Adipose tissue (tissue), 3 donors: ENCODE data around the gene STAP2. TPM values are rescaled to one million over a fixed set of nuclear protein-coding genes. Genes with fewer than 3 reads are reported as not detected.
A peak's percentile ranks its signal among the peaks of the same experiment; 100 is the strongest.
"Not testable (repeated sequence)": the region's sequence is repeated elsewhere in the genome, so short reads cannot be mapped to it uniquely, and the experiment has no call there.

ENCODE experiments used
- H3K27ac ChIP-seq: one replicate; pipeline ENCODE4 v1.5.1; 2013; ENCODE audit warnings: low read depth, low read length
- WGBS, 3 donors: extraction: QIAGEN DNeasy Blood & Tissue Kit; methylation state at CpG; one replicate each; pipeline ENCODE4 v1.1.7; 2013; 5-methylcytosine and 5-hydroxymethylcytosine counted together
- polyA plus RNA-seq, 3 donors: library from polyadenylated mRNA; stranded (reverse); fragments of 200-250 nt; gene quantifications; one replicate each; pipeline ENCODE4 v1.2.3, GENCODE V29; 2013
- donor health status: healthy with polysubstance abuse.
- donor health status: Bipolar disorder and iron deficiency.
- donor health status: healthy.

The STAP2 gene
- polyA plus RNA-seq, 3 donors: 6.4 to 15.5 (median 10.1) TPM

DNA sequence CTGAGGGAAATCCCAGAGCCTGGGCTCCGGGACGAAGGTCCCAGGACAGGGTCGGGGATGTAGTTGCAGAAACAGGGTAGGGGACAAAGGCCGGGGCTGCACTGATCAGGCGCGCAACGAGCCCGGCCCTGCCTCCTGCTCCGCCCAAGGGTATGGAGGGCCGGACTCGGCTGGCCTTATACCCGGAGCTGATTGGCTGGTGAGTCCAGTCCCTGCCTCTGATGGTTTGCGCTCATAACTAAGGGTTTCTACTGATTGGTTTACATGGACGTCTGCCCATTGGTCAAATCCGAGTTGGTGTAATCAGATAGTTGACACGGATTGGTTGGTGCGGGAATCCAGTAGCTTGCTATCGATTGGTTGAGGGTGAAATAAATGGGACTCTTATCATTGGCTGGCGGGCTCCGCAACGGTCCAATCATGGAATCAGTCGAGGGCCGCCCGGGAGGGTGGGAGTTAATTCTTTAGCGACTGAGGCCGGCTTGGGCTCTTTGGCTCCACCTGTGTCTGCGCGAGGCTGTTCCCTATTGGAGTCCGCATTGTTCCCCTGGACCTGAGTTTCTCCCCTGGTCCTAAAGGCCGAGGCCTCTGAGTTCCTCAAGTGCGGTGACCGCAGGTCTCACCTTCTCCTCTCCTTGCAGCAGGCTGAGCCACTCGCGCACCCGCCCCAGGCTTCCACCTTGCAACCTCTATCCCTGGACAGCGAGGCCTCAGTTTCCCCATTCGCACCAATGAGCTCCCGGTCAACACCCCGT is 4.2 kb upstream of the STAP2 start:
- WGBS, 3 donors: 0 to 1% (median 0%) methylated on average over 39 of the region's 39 CpGs
- H3K27ac ChIP-seq: peak overlapping the region; percentile 30

DNA sequence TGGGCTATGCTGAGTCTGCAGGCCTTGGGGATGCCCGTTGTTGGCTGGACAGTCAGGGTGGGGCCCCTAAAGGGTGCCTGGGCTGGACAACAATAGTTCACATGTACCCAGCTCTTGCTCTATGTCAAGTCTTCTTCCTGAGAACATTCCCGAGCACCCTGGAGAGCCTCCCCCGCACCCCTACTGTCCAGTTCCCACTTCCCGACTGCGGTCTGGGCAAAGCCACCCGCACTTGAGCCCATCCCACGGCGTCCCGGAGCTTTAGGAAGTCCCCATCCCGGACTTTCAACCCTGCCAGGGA is 3.6 kb upstream of the STAP2 start:
- 1 to 3% (median 1%) methylated on average over 10 of the region's 10 CpGs for WGBS, 3 donors
- H3K27ac ChIP-seq: peak overlapping the region; percentile 30

DNA sequence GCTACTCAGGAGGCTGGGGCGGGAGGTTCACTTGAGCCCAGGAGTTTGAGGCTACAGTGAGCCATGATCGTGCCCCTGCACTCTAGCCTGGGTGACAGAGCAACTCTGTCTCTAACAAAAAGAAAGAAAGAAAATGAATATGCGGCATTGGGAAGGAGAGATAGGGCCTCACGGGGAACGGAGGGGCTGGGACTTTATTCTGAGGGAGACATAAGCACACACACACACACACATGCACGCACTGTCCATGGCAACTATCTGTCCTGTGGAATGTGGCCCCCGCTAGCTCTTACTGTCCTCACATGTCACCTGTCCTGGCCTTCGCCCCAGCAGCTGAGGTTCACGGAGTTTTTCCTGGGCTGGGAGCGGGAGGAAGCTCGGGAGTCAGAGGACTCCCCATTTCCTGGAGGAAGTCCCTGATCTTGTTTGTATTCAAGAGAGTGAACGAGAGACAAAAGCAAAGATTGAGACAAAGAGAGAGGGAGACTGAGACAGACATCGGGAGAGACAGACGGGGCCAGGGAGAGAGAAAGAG is 654 bp downstream of the STAP2 start:
- H3K27ac ChIP-seq: no peak overlapping the region
- 7 to 11% (median 9%) methylated on average over 14 of the region's 14 CpGs for WGBS, 3 donors

DNA sequence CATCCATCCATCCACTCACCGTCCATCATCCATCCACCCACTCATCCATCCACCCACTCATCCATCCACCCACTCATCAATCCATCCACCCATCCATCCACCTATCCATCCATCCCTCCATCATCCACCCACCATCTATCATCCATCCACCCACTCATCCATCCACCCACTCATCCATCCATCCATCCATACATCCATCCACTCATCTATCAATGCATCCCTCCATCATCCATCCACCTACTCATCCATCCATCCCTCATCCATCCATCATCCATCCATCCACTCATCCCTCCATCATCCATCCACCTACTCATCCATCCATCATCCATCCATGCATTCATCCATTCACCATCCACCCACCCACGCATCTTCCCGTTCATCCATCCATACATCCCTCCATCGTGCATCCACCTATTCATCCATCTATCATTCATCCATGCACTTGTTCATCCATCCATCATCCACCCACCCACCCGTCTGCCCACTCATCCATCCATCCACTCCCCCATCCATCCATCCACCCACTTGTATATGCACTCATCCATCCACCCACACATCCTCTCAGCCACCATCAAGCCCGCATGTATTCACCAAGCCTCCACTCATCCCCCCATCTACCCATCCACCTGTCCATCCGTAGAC is 3.6 kb downstream of the STAP2 start:
- H3K27ac ChIP-seq: no peak overlapping the region
- 96 to 97% (median 97%) methylated on average over 7 of the region's 7 CpGs for WGBS, 3 donors

DNA sequence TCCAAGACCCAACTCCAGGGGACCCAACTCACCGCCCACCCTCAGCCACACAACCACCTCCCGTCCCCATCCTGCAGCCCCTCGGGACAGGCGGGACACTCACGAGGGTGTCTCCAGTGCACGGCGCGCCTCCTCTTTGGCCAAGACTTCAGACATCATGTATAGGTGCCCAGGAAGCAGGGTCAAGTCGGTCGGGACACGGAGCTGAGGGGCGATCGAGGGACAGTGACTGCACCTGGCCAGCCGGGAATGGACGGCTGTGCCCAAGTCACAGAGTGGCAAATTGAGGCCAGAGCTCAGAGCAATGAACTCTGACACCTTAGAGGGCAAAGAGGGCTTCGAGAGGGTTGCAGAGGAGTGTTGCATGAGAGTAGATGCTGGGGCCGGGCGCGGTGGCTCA is 8.8 kb downstream of the STAP2 start:
- H3K27ac ChIP-seq: no peak overlapping the region
- WGBS, 3 donors: 94 to 97% (median 97%) methylated on average over 19 of the region's 19 CpGs

DNA sequence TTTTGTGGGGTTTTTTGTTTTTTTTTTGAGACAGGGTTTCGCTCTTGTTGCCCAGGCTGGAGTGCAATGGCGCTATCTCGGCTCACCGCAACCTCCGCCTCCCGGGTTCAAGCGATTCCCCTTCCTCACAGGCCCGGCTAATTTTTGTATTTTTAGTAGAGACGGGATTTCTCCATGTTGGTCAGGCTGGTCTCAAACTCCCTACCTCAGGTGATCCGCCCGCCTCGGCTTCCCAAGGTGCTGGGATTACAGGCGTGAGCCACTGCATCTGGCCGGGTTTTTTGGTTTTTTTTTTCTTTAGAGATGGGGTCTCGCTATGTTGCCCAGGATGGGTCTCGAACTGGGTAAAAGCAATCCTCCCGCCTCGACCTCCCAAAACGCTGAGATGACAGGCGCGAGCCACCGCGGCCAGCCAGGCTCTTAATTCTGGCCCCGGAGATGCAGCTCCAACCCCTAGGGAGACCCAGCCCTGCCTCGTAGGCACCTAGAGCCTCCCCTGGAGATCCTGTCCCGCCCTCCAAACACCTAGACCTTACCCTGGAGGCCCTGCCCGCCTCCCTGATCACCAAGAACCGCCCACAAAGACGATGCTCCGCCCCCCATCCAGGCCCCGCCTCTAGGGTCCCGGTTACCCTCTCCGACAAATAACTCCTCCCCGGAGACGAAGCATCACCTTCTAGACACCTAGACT is 9.5 kb downstream of the STAP2 start:
- WGBS, 3 donors: 36 to 47% (median 44%) methylated on average over 35 of the region's 35 CpGs
- not testable (repeated sequence) for H3K27ac ChIP-seq

DNA sequence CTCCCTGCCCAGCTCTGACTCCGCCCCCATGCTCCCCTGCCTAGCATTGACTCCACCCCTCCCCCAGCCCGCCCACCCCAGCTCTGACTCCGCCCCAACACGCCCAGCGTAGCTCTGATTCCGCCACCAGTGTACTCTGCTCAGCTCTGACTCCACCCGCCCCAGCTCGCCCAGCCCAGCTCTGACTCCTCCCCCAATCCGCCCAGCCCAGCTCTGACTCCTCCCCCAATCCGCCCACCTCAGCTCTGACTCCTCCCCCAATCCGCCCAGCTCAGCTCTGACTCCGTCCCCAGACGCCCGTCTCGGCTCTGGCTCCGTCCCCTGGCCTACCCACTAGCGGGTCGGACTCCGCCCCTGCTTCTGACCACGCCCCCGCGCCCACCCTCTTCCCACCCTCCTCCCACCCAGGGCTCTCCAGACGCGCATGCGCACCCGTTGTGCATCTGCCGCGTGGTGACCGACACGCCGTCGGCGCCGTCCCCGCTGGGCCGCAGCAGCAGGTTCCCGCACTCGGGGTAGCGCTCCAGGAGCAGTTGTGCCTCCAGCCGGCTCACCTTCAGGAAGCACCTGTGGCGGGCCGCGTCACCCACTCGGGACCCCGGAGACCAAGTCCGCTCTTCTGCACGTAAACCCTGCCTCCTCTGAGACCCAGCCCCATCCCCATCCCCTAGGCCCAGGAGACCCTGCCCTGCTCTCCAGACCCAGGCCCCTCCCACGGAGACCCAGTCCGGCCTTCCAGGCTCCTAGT is 10.2 kb downstream of the STAP2 start:
- WGBS, 3 donors: 2 to 4% (median 3%) methylated on average over 43 to 49 of the region's 49 CpGs
- no peak overlapping the region for H3K27ac ChIP-seq

DNA sequence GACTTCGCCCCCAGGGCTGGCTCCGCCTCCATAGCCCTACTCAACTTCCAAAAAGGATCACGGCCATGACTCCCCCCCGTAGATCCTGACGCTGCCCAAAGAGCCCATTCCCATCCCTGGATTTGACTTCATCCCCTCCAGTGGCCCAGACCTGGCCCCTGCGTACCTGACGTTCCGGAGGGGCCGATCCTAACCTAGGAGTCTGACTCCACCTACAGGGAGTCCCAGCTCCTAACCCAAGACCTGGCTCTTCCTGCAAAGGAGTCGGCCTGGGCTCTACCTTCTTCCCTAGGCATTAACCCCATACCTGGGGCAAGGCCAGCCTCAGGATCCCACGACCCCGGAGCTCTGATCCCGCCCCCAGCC is 10.8 kb downstream of the STAP2 start:
- 8 to 14% (median 13%) methylated on average over 13 of the region's 13 CpGs for WGBS, 3 donors
- H3K27ac ChIP-seq: no peak overlapping the region

DNA sequence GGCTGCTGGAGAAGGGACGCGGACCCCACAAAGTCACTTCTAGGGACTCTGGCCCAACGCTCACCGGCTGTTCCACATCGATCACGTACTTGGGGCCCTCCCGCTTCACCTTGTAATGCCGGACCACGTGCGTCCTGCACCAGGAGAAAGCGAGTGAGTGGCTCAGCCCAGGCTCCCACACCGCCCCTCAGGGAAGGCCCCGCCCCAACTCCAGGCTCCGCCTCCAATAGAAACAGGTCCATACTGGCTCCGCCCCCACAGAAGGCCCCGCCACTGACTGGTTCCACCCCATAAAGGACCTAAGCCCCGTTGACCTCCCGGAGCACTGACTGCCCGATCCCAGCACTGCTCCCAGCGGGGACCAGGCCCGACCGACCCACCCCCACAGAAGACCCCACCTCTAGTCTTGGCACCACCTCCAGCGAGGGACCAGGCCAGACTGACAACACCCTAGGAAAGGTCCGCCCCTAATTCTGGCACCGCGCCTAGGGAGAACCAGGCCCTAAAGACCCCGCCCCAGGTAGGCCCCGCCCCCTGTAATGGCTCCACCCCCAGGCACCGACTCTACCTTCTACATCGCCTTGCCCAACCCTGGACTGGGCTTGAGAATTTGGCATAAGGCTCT is 11.3 kb downstream of the STAP2 start:
- no peak overlapping the region for H3K27ac ChIP-seq
- WGBS, 3 donors: 4 to 8% (median 6%) methylated on average over 27 to 30 of the region's 30 CpGs

DNA sequence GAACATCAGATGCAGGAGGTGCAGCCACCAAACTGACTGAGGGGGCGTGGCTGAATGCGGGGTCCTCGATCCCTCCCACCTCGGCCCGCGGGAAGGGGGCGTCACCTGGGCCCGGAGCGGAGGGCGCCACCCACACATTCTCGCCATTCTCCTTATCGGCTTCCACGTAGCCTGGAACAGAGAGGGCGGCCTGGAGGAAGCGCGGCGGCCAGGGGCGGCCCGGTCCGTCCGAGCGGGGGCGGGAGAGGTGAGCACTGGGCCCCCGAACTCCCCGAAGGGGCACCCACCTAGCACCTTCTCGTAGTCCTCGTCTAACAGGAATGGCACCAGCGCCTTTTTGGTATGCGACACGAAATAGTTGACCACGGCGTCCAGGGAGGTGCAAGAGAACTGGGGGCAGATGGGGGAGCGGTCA is 11.8 kb downstream of the STAP2 start:
- no peak overlapping the region for H3K27ac ChIP-seq
- 6 to 31% (median 11%) methylated on average over 31 to 33 of the region's 33 CpGs for WGBS, 3 donors

DNA sequence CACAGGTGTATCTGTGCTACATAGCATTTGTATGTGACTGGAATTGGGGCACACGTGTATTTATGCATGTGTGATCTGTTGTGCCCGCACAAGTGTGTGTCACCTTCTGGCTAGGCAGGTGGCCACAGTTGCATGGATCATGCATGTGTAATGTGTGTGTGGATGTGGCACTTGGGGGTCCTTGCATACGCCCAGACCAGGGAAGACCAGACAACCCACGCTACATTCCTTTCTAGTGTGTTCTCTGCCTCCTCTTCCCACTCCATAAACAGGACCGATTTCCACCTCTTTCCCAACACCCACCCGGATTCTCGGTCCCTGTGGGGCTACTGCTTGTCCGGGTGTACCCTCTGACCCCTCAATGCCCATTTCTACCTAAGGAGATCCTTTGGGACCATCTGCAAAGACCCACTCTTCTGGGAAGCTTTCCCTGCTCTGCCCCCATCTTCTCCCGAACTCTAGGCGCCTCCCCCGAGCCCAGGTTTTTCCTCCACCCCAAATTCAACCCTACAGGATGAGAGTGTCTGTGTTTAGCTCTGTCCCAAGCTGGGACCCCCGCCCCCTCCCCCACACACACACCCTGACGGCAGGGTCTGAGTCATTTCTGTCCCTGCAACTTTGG is 12.3 kb downstream of the STAP2 start:
- no peak overlapping the region for H3K27ac ChIP-seq
- 51 to 69% (median 60%) methylated on average over 13 of the region's 13 CpGs for WGBS, 3 donors

DNA sequence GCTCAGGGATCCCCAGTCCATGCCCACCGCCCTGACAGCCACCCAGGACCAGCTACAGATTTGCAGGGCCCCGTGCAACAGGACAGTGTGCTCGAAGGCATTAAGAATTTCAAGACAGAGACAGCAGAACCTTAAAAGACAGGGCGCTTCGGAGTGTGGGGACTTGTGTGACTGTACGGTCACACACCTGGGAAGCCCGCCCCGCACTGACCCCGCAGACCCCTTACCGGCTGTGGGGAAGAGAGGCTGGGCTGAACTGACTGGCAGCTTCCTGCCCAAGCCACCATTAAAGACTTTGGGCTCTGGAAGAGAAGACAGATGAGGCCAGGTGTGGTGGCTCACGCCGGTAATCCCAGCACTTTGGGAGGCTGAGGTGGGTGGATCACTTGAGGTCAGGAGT is 14.4 kb downstream of the STAP2 start:
- no peak overlapping the region for H3K27ac ChIP-seq
- 81 to 93% (median 84%) methylated on average over 12 of the region's 12 CpGs for WGBS, 3 donors

DNA sequence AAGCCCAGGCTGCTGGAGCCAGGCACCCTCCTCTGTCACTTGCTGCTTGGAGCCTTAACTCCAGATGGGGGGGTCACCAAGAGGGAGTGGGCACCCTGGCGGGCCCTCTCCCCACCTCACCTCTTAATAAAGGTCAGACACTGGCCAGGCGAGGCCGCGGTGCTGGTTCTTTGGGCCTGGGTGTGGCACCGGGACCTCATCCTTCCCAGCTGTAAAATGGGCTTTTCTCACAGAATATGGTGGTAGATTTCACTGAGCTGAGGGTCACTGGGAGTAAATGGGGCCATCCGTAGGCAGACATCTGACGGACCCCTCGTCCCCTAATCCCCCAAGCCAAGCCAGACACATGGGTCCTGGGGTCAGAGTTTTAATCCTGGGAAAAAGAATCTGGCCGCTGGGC is 14.9 kb downstream of the STAP2 start:
- H3K27ac ChIP-seq: no peak overlapping the region
- WGBS, 3 donors: 87 to 93% (median 92%) methylated on average over 9 of the region's 9 CpGs

DNA sequence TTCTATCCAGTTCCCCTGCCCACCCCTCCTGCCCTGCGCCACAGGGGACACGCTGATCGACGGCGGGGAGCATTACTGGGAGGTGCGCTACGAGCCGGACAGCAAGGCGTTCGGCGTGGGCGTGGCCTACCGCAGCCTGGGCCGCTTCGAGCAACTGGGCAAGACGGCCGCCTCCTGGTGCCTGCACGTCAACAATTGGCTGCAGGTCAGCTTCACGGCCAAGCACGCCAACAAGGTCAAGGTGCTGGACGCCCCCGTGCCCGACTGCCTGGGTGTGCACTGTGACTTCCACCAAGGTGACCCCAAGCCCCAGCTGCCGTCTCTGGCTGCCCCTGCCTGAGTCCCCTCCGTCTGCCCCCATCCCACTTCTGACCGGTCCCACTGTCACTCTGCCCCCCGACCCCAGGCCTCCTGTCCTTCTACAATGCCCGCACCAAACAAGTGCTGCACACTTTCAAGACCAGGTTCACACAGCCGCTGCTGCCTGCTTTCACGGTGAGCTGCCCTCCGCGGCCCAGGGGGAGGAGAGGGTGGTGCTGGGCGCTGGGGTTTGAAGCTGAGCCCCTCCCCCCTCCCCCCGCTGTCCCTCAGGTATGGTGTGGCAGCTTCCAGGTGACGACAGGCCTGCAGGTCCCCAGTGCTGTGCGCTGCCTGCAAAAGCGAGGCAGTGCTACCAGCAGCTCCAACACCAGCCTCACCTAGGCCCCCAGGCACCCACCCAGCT is 15.5 kb downstream of the STAP2 start:
- H3K27ac ChIP-seq: no peak overlapping the region
- WGBS, 3 donors: 65 to 81% (median 79%) methylated on average over 36 to 37 of the region's 37 CpGs

DNA sequence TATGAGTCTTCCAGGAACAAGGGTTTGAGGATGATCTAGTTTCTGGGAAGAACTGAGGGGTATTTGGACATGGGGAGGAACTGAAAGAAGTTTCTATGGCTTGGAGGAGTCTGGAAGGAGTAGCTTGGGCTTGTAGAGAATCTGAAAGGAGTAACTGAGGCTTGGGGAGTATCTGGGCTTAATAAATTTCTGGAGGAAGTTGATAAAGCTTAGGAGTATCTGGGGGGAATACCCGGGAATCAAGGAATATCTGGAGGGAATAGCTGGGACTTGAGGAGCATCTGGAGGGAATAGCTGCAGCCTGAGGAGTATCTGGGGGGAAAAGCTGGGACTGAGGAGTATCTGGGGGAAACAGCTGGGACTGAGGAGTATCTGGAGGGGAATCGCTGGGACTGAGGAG is 18.2 kb downstream of the STAP2 start:
- H3K27ac ChIP-seq: no peak overlapping the region

DNA sequence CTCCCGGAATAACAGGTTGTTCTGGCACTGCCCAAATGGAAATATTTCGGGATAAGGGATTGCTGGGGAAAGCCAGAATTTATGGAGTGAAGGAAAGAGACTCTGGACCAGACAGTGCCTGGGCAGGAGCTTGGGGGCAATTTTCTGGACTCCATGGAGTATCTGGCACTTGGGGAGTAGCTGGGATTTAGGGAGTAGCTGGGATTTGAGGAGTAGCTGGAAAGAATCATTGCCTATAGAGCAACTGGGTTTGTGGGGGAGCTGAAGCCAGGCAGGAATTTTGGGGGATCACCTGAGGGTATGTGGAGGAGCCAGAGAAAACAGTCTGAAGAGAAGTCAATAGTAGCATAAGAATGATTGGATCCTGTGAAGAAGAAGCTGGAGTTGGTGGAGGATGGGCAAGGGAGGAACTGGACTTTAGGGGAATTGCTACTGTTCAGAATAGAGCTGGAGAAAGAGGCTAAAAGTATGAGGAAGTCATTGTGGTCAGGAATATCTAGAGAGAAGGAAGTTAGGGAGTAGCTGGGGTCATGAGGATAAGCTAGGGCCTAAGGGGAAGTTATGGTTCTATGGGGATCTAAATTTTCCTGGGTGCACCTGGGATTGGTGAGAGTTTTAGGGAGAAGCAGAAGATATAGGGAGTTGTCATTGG is 19.4 kb downstream of the STAP2 start:
- WGBS, 3 donors: 93 to 96% (median 93%) methylated on average over 2 of the region's 2 CpGs
- H3K27ac ChIP-seq: no peak overlapping the region

More for the DNA sequence above, 18.2 kb downstream of the STAP2 start:
- 85 to 96% (median 96%) methylated on average over 2 of the region's 2 CpGs for WGBS, 3 donors

DNA sequence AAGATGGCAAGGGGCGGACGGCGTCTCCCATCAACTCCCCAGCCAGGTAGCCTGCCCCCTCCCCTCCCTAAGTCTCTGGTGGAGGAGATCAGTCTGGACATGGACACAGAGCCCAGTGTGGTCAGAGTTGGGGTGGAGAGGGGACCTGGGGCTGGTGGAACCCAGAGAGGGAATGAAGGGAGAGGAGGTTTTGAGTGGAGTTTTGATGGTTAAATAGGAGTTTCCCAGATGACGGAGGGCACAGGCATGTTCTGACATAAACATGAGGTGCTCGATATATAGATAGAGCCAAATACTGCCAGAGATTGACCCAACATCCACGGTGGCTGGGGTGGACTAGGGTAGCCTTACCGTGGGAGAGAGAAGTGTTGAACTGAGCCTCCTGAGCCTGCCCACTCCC is 20.2 kb downstream of the STAP2 start:
- WGBS, 3 donors: 90 to 94% (median 93%) methylated on average over 7 of the region's 7 CpGs

More for the DNA sequence above, 20.2 kb downstream of the STAP2 start:
- H3K27ac ChIP-seq: no peak overlapping the region
